Left ventricle myocardium inferior (tissue), 1 donor: ENCODE results near the gene DOCK4. TPM values are rescaled to one million over a fixed set of nuclear protein-coding genes. Genes with fewer than 3 reads are reported as not detected.

Experiments
- DNase-seq: peaks from one replicate; pipeline ENCODE4 v3.0.0-alpha.2; 2020
- H3K27ac ChIP-seq: fragments of 200-600 bp; replicated peaks from 2 replicates; pipeline ENCODE4 v1.8.0; 2021
- H3K27me3 ChIP-seq: fragments of 200-600 bp; 2 replicates; pipeline ENCODE4 v1.8.0; 2021; ENCODE audit warnings: low read depth
- H3K36me3 ChIP-seq: fragments of 200-600 bp; 2 replicates; pipeline ENCODE4 v1.8.0; 2021
- H3K4me1 ChIP-seq: fragments of 200-600 bp; 2 replicates; pipeline ENCODE4 v1.8.0; 2021
- H3K4me3 ChIP-seq: fragments of 200-600 bp; 2 replicates; pipeline ENCODE4 v1.8.0; 2021; ENCODE audit warnings: mild to moderate bottlenecking, moderate library complexity
- H3K9me3 ChIP-seq: fragments of 200-600 bp; replicated peaks from 2 replicates; pipeline ENCODE4 v1.8.0; 2021
- CTCF ChIP-seq: fragments of 200-600 bp; IDR thresholded peaks from 2 replicates; pipeline ENCODE4 v1.8.0; 2021; ENCODE audit warnings: antibody characterized with exemption, mild to moderate bottlenecking, borderline replicate concordance
- intact Hi-C: fragments of 100-400 bp; cut with micrococcal nuclease; formaldehyde crosslinking; loops from one replicate; pipeline ENCODE4 v1.11.0; 2022
- total RNA-seq: library from RNA; stranded (reverse); fragmentation: NEBNext Ultra II Directional; extraction: Animal tissue kit (Norgen Biotek cat#: 25700); gene quantifications from one replicate; pipeline ENCODE4 v1.2.1, GENCODE V29; 2021
- donor health status: DM: no; HTN: yes; CAD: no; lungs with severe emphysema.

Gene DOCK4
- total RNA-seq, 1 donor from 2014 or later = 15.2 TPM

DNA sequence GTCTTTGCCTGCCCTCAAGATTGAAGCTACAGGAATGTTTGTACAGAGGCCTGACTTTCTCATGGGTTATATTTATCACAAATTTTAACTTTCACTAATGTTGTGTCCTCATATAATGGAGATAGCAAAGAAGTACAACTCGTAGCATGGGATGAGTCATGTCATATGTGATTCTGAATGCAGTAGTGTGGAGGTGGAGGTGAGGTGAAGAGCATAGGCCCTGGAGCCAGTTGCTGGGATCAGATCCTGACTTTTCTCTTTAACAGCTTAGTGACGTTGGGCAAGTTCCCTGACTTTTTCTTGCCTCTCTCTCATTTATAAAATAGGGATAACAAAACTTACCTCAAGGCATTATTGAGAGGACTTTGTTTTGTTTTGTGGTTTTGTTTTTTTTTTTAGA lies 511.8 kb downstream of the DOCK4 start:
- intact Hi-C loops = no loop called here
- Histone ChIP-seq H3K4me1 (no peaks in the 10 kb centered on the region), H3K36me3 (no peaks in the 10 kb centered on the region), H3K4me3 (no peak overlapping the region), H3K9me3 (no peaks in the 10 kb centered on the region), H3K27me3 (no peaks in the 10 kb centered on the region), H3K27ac (no peak overlapping the region)
- TF ChIP-seq CTCF = no peak
- DNase-seq = no peak

- DNase-seq = no peak
- no peak overlapping the region for H3K27ac ChIP-seq
- no peaks in the 10 kb centered on the region for H3K4me1 ChIP-seq
- no peaks in the 10 kb centered on the region for H3K9me3 ChIP-seq
- H3K36me3 ChIP-seq = no peaks in the 10 kb centered on the region
- no peaks in the 10 kb centered on the region for H3K27me3 ChIP-seq
- intact Hi-C loops = no loop called here
- TF ChIP-seq CTCF = no peak
- H3K4me3 ChIP-seq = no peak overlapping the region
Measured at GRCh38 chr7:111690364-111691111, 515.7 kb downstream of the DOCK4 start.

DNA sequence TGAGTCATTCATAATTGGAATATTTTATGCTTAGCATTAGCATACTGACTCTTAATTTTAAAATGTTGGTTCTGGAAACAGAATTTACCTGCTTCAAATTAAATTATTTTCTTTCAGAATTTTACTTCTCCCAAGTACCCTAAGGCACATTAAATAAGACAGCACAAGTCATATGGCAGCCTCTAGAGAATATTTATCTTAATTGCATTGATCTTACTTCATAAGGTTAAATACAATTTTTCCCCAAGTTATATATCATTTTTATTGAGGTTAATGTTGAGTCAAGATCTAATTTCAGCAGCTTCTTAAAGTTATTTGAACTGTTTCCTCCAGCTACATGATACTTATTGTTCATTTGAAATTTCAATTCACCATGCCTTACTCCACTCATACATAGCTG lies 520.9 kb downstream of the DOCK4 start:
- H3K4me3 ChIP-seq = no peak overlapping the region
- TF ChIP-seq CTCF = no peak
- H3K9me3 ChIP-seq = no peaks in the 10 kb centered on the region
- no peaks in the 10 kb centered on the region for H3K4me1 ChIP-seq
- no peaks in the 10 kb centered on the region for H3K36me3 ChIP-seq
- no peaks in the 10 kb centered on the region for H3K27me3 ChIP-seq
- no peak for DNase-seq
- intact Hi-C loops = no loop called here
- no peak overlapping the region for H3K27ac ChIP-seq

- H3K27ac ChIP-seq = no peak overlapping the region
- no peaks in the 10 kb centered on the region for H3K27me3 ChIP-seq
- no peaks in the 10 kb centered on the region for H3K36me3 ChIP-seq
- H3K9me3 ChIP-seq = no peaks in the 10 kb centered on the region
- no peak overlapping the region for H3K4me3 ChIP-seq
- intact Hi-C loops = no loop called here
- DNase-seq = no peak
- no peak for TF ChIP-seq CTCF
- no peaks in the 10 kb centered on the region for H3K4me1 ChIP-seq
Measured at GRCh38 chr7:111682588-111683340, 523.4 kb downstream of the DOCK4 start.

GRCh38 chr7:111681242-111681641 lies 525.0 kb downstream of the DOCK4 start:
- DNase-seq = no peak
- H3K4me1 ChIP-seq = no peaks in the 10 kb centered on the region
- no peaks in the 10 kb centered on the region for H3K9me3 ChIP-seq
- H3K27me3 ChIP-seq = no peaks in the 10 kb centered on the region
- TF ChIP-seq CTCF = no peak
- intact Hi-C loops = no loop called here
- no peak overlapping the region for H3K27ac ChIP-seq
- no peaks in the 10 kb centered on the region for H3K36me3 ChIP-seq
- no peak overlapping the region for H3K4me3 ChIP-seq
